Measurements from ENCODE around the gene CHADL. TPM values are rescaled to one million over a fixed set of nuclear protein-coding genes. Genes with fewer than 3 reads are reported as not detected.

Gene CHADL
- total and polyA plus RNA-seq, 10 of the 15 experiments (the other 5 are each of a cell fraction or from before 2014, with no cell fraction given): 0.24 TPM; not detected in 9

DNA sequence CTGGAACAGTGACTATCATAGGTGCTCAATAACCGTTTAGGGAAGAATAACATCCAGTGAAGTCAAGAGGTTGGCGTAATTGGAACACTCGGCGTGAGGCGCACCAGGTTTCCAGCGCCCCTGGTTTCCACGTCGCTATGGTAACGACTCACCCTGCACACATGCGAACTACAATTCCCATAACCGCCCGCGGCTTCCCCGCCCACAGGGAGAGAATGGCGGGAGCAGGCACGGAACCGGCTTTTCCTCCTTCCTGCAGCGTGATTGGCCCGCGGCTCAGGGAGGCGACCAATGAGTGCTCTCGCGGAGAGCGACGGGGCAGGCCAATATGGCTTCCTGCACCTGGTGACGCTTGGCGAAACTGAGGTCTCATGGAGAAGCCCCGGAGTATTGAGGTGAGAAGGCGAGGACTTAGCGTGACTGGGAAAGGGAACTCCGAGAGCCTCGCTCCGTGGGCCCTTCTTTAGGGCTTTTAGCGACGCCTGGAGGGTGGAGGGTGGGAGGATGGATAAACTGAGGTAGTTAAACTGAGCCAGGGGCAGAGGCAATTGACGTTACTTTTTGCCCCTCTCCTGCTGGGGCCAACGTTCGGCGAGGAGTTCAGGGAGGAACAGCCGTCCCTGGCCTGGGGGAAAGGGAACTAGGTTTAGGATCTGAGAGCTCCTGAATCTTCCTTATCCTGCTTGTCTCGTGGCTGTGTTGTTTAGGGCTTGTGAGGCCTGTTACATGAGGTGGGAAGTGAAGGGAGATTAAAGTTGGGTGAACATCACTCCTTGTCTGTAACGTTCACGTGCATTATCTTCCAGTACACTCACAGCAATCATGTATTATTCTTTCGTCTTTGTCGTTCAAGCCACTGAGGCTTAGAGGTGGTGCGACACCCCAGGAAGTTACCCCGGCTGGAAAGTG lies 35.5 kb downstream of the CHADL start, which contains the start of gene L3MBTL2:
L3MBTL2 (plus strand) TSS at position 321 of the 909 bp plus-strand sequence; CDS start at position 372, 51 bp downstream.
- FAIRE-seq (peak; percentile 98), ATAC-seq (peak; percentile 100), DNase-seq (ENCODE audit: low read depth, low spot score) (peak; percentile 88)
- H2AFZ ChIP-seq (ENCODE audit: control insufficient read depth, low read depth, low read length): peak within 1 kb of the TSS; percentile 99
- ChIA-PET SMC1A (ENCODE audit: uncharacterized antibody, unreplicated experiment) (no interaction called here), RAD21 (ENCODE audit: unreplicated experiment) (no interaction called here), CTCF (interaction anchor here (0.7 to 1.8 kb wide), 2 partner anchors 283 to 304 kb away, joined by 3 to 5 read pairs; no protein-coding TSS in a partner anchor), POLR2A (no interaction called here)
- intact Hi-C loops (cut with micrococcal nuclease; ENCODE audit: unreplicated experiment): no loop called here
- H3K36me3 ChIP-seq (ENCODE audit: control insufficient read depth in 2 of 2, insufficient read depth in 2 of 2, low read length in 1 of 2): peaks cover 0 to 5% of the 10 kb centered on the region in 2 experiments; a peak in 2 of 4 replicates
- no peaks in the 10 kb centered on the region for H4K20me1 ChIP-seq (ENCODE audit: control insufficient read depth, insufficient read depth)
- H3K4me1 ChIP-seq (ENCODE audit: control insufficient read depth, insufficient read depth, low read length): no peaks in the 10 kb centered on the region
- H3K27me3 ChIP-seq (replicated peaks in 1 of 2; ENCODE audit: control insufficient read depth in 2 of 2, insufficient read depth in 2 of 2, low read length in 1 of 2): no peaks in the 10 kb centered on the region
- in situ Hi-C loops (cut with MboI): no loop called here
- WGBS (ENCODE audit: insufficient coverage, insufficient replicate concordance, low lambda C conversion rate, missing lambda C conversion rate): 1% methylated on average over 47 of the region's 47 CpGs
- H3K9ac ChIP-seq (ENCODE audit: control insufficient read depth, insufficient read depth, low read length): peak within 1 kb of the TSS; percentile 96
- H3K79me2 ChIP-seq (ENCODE audit: control insufficient read depth, insufficient read depth, low read length): peaks cover 10% of the 10 kb centered on the region
- H3K27ac ChIP-seq (ENCODE audit: control insufficient read depth, insufficient read depth): peak within 1 kb of the TSS; percentile 93
- H3K4me2 ChIP-seq (ENCODE audit: control insufficient read depth, insufficient read depth): peak within 1 kb of the TSS; percentile 89
- no peaks in the 10 kb centered on the region for H3K9me3 ChIP-seq (replicated peaks; ENCODE audit: control insufficient read depth, insufficient read depth, low read length)
- peak within 1 kb of the TSS; percentile 93 for H3K4me3 ChIP-seq
- TSS peak; percentile 92 for BruUV-seq (replicated peaks)
- TF ChIP-seq TAF1 (IDR thresholded peaks at IDR 0.05; ENCODE audit: borderline replicate concordance, low read depth, low read length) (peak; percentile 80; the same call in 1 of the 2 replicates), NFYA (IDR thresholded peaks at IDR 0.05; ENCODE audit: borderline replicate concordance, low read depth, low read length) (peak; percentile 17; the same call in 1 of the 2 replicates), ZZZ3 (IDR thresholded peaks at IDR 0.05; ENCODE audit: control insufficient read depth, insufficient read length, low read depth) (no peak), ELK1 (IDR thresholded peaks at IDR 0.05; ENCODE audit: low read depth, low read length) (0 out of 2 replicates have a peak, but pooled peaks have one; percentile 42), BCL11A (IDR thresholded peaks at IDR 0.05; ENCODE audit: low read depth, low read length) (no peak), E2F8 (IDR thresholded peaks at IDR 0.05; ENCODE audit: low read depth, partially characterized antibody) (peak; percentile 92), EED (IDR thresholded peaks at IDR 0.05; ENCODE audit: low read depth) (no peak; the same call in 1 of the 2 replicates), KLF5 (IDR thresholded peaks at IDR 0.05; ENCODE audit: partially characterized antibody) (peak; percentile 75), HDAC6 (IDR thresholded peaks at IDR 0.05; ENCODE audit: unreplicated experiment) (no peak)
- TF ChIP-seq, protein P1, sequence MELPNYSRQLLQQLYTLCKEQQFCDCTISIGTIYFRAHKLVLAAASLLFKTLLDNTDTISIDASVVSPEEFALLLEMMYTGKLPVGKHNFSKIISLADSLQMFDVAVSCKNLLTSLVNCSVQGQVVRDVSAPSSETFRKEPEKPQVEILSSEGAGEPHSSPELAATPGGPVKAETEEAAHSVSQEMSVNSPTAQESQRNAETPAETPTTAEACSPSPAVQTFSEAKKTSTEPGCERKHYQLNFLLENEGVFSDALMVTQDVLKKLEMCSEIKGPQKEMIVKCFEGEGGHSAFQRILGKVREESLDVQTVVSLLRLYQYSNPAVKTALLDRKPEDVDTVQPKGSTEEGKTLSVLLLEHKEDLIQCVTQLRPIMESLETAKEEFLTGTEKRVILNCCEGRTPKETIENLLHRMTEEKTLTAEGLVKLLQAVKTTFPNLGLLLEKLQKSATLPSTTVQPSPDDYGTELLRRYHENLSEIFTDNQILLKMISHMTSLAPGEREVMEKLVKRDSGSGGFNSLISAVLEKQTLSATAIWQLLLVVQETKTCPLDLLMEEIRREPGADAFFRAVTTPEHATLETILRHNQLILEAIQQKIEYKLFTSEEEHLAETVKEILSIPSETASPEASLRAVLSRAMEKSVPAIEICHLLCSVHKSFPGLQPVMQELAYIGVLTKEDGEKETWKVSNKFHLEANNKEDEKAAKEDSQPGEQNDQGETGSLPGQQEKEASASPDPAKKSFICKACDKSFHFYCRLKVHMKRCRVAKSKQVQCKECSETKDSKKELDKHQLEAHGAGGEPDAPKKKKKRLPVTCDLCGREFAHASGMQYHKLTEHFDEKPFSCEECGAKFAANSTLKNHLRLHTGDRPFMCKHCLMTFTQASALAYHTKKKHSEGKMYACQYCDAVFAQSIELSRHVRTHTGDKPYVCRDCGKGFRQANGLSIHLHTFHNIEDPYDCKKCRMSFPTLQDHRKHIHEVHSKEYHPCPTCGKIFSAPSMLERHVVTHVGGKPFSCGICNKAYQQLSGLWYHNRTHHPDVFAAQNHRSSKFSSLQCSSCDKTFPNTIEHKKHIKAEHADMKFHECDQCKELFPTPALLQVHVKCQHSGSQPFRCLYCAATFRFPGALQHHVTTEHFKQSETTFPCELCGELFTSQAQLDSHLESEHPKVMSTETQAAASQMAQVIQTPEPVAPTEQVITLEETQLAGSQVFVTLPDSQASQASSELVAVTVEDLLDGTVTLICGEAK (IDR thresholded peaks at IDR 0.05; ENCODE audit: borderline replicate concordance): peak; percentile 79; the same call in 1 of the 2 replicates
